Measurements from ENCODE around the gene ACSL1. TPM values are rescaled to one million over a fixed set of nuclear protein-coding genes. Genes with fewer than 3 reads are reported as not detected.

The ACSL1 gene
- total and polyA plus RNA-seq, 2 of the 8 experiments (the other 6 are each of a cell fraction or from before 2014, with no cell fraction given) = 2.3 to 8.7 TPM

DNA sequence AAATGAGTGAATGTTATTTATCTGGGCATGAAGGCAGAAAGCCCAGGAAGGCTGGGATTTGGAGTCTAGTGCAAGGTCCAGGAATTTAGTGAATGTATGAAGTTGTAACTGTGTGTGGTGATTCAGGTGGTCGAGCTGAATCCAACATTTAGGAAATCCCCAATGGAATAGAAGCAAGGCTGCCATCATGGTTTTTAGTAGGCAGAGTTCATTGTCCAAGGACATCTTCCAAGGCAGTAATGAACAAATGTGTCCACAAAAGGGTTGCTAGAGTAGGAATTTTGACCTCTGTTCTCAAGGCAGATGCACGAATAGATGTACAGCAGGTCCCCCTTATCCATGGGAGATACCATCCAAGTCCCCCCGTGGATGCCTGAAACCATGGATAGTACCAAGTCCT is 42.9 kb upstream of the ACSL1 start:
- CTCF ChIA-PET (ENCODE audit: partially characterized antibody) = interaction anchor here (0.8 kb wide), 1 partner anchor 119 kb away, joined by 3 read pairs; no protein-coding TSS in a partner anchor
- TF ChIP-seq SIX5 (IDR thresholded peaks at IDR 0.05; ENCODE audit: low read depth, low read length) = no peak
- TF ChIP-seq TAF1 (IDR thresholded peaks at IDR 0.05; ENCODE audit: low read depth, low read length) = no peak
- TF ChIP-seq SIRT6 (IDR thresholded peaks at IDR 0.05; ENCODE audit: low read length) = no peak
- no peak for TF ChIP-seq SP2 (IDR thresholded peaks at IDR 0.05; ENCODE audit: low read length)
- TF ChIP-seq POU5F1 (IDR thresholded peaks at IDR 0.05; ENCODE audit: low read depth, low read length) = no peak
- no peak for TF ChIP-seq KDM5A (IDR thresholded peaks at IDR 0.05; ENCODE audit: low read length)
- no peak for TF ChIP-seq SUZ12 (IDR thresholded peaks at IDR 0.05; ENCODE audit: low read length)
- no peak for TF ChIP-seq ASH2L (IDR thresholded peaks at IDR 0.05; ENCODE audit: low read length)
- TF ChIP-seq, protein P1, sequence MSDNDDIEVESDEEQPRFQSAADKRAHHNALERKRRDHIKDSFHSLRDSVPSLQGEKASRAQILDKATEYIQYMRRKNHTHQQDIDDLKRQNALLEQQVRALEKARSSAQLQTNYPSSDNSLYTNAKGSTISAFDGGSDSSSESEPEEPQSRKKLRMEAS (IDR thresholded peaks at IDR 0.05) = no peak
- TF ChIP-seq, protein P2, sequence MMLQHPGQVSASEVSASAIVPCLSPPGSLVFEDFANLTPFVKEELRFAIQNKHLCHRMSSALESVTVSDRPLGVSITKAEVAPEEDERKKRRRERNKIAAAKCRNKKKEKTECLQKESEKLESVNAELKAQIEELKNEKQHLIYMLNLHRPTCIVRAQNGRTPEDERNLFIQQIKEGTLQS (IDR thresholded peaks at IDR 0.05; ENCODE audit: insufficient read depth, low read depth, low read length) = no peak
- TF ChIP-seq KDM1A (IDR thresholded peaks at IDR 0.05; ENCODE audit: borderline replicate concordance, low read length) = no peak
- TF ChIP-seq BCL11A (IDR thresholded peaks at IDR 0.05; ENCODE audit: low read depth in 2 of 2, low read length in 2 of 2) = no peak
- TF ChIP-seq SP1 (IDR thresholded peaks at IDR 0.05; ENCODE audit: low read depth, low read length) = no peak
- no peak for TF ChIP-seq TAF7 (optimal IDR thresholded peaks at IDR 0.05; ENCODE audit: borderline replicate concordance, low read depth, low read length)
- TF ChIP-seq CHD1 (IDR thresholded peaks at IDR 0.05; ENCODE audit: low read depth, low read length) = no peak

More for the DNA sequence above, 42.9 kb upstream of the ACSL1 start:
- Histone ChIP-seq H3K4ac (replicated peaks; ENCODE audit: insufficient read length, low read depth, low read length) (no peak overlapping the region), H3K27ac (ENCODE audit: low read depth, low read length) (no peak overlapping the region), H3K18ac (ENCODE audit: extremely low read depth, low read length) (no peak overlapping the region), H3K23me2 (ENCODE audit: low read depth, low read length) (0 out of 2 replicates have a peak, but pooled peaks cover 1% of the 10 kb centered on the region), H3K9me3 (ENCODE audit: insufficient read depth in 2 of 2, low read depth in 1 of 2, low read length in 1 of 2) (no peaks in the 10 kb centered on the region), H3K14ac (ENCODE audit: insufficient read length) (no peak overlapping the region), H2BK5ac (ENCODE audit: low read depth, low read length) (no peak overlapping the region), H2BK12ac (ENCODE audit: low read depth, low read length) (no peak overlapping the region), H3K4me1 (replicated peaks in 1 of 4; ENCODE audit: control insufficient read depth in 3 of 4, insufficient read depth in 4 of 4, low read length in 3 of 4) (no peaks in the 10 kb centered on the region), H2AFZ (ENCODE audit: low read length) (no peak overlapping the region), H4K5ac (ENCODE audit: insufficient read length, low read depth, low read length) (no peak overlapping the region), H3K56ac (replicated peaks; ENCODE audit: insufficient read length, low read depth, low read length) (no peak overlapping the region), H2BK120ac (replicated peaks; ENCODE audit: low read depth, low read length) (no peak overlapping the region), H3K79me2 (ENCODE audit: control insufficient read depth in 1 of 2, insufficient read depth in 2 of 2, low read length in 2 of 2) (no peaks in the 10 kb centered on the region), H2BK20ac (ENCODE audit: low read length) (no peak overlapping the region), H3K9ac (replicated peaks in 1 of 4; ENCODE audit: extremely low read depth in 1 of 4, low read depth in 3 of 4, low read length in 3 of 4) (no peak overlapping the region), H4K91ac (replicated peaks; ENCODE audit: insufficient read length, low read length) (no peak overlapping the region), H4K8ac (ENCODE audit: extremely low read depth, insufficient read depth, low read length) (no peak overlapping the region), H2BK15ac (ENCODE audit: low read length) (no peak overlapping the region), H2AK5ac (ENCODE audit: low read depth, low read length) (no peak overlapping the region), H3K27me3 (replicated peaks in 1 of 4; ENCODE audit: control insufficient read depth in 3 of 4, extremely low read depth in 1 of 4, insufficient read depth in 3 of 4, low read length in 3 of 4) (no peaks in the 10 kb centered on the region; a peak in 1 of 7 replicates), H3K79me1 (ENCODE audit: low read depth, low read length) (no peaks in the 10 kb centered on the region), H4K20me1 (replicated peaks in 1 of 2; ENCODE audit: control insufficient read depth in 1 of 2, insufficient read depth in 2 of 2, low read length in 2 of 2) (no peaks in the 10 kb centered on the region), H3K4me2 (ENCODE audit: insufficient read depth in 1 of 2, low read depth in 2 of 2, low read length in 2 of 2) (no peak overlapping the region), H3K23ac (ENCODE audit: insufficient read length) (no peak overlapping the region), H3K36me3 (ENCODE audit: control insufficient read depth in 2 of 4, insufficient read depth in 4 of 4, low read length in 3 of 4) (no peaks in the 10 kb centered on the region), H3K4me3 (ENCODE audit: extremely low read depth in 1 of 4, insufficient read depth in 2 of 4, low read depth in 3 of 4, low read length in 4 of 4) (no peak overlapping the region)
- no peak for DNase-seq (ENCODE audit: low read depth in 1 of 2, low spot score in 2 of 2)
- POLR2A ChIA-PET (ENCODE audit: partially characterized antibody) = interaction anchor here (1.3 kb wide), 1 partner anchor 10 kb away, joined by 3 read pairs; no protein-coding TSS in a partner anchor
- 88% methylated on average over 3 of the region's 3 CpGs; no CpG with 5 or more reads in 1 of the 2 experiments for WGBS, 2 experiments (ENCODE audit: extremely low coverage in 1 of 2, insufficient coverage in 1 of 2, insufficient read length in 1 of 2, insufficient replicate concordance in 2 of 2, low coverage in 1 of 2, low lambda C conversion rate in 2 of 2, missing lambda C conversion rate in 1 of 2)
- FAIRE-seq = no peak

Measured in H1 (cell line).